HepG2 (cell line): ENCODE measurements around the gene ANO9. TPM values are rescaled to one million over a fixed set of nuclear protein-coding genes. Genes with fewer than 3 reads are reported as not detected.

Source experiments
- BATF2 ChIP-seq: sonication (generic); formaldehyde crosslinking; IDR thresholded peaks from 2 replicates; pipeline ENCODE4 v1.8.0; 2022; ENCODE audit warnings: mild to moderate bottlenecking, missing genetic modification reagents, moderate library complexity
- CSRNP2 ChIP-seq: sonication (generic); formaldehyde crosslinking; conservative IDR thresholded peaks from 2 replicates; pipeline ENCODE4 v1.8.0; 2022; ENCODE audit warnings: low read depth, missing genetic modification reagents
- DMAP1 ChIP-seq: IDR thresholded peaks from 2 replicates; pipeline ENCODE4 v1.6.1; 2016
- GATAD2A ChIP-seq: IDR thresholded peaks from 2 replicates; pipeline ENCODE4 v1.6.1; 2016
- LCORL ChIP-seq, 2 experiments: fragments of 450-650 bp in 1 of 2; sonication (generic) in 1 of 2; formaldehyde crosslinking in 1 of 2; IDR thresholded peaks; 2 replicates each; pipeline versions ENCODE4 v1.5.0 to v1.6.1; 2017 to 2020; ENCODE audit warnings: antibody characterized with exemption in 1 of 2, missing genetic modification reagents in 1 of 2
- MZF1 ChIP-seq: sonication (generic); formaldehyde crosslinking; IDR thresholded peaks from 2 replicates; pipeline ENCODE4 v1.8.1; 2023; ENCODE audit warnings: mild to moderate bottlenecking, missing genetic modification reagents, borderline replicate concordance
- SNAPC2 ChIP-seq: sonication (generic); formaldehyde crosslinking; IDR thresholded peaks from 2 replicates; pipeline ENCODE4 v1.8.1; 2022; ENCODE audit warnings: mild to moderate bottlenecking, missing genetic modification reagents
- SUZ12 ChIP-seq: fragments of 150-350 bp; IDR thresholded peaks from 2 replicates; pipeline ENCODE4 v1.6.1; 2014; ENCODE audit warnings: low read depth, low read length
- ZBED4 ChIP-seq: sonication (generic); formaldehyde crosslinking; IDR thresholded peaks from 2 replicates; pipeline ENCODE4 v1.4.0; 2020; ENCODE audit warnings: missing genetic modification reagents, borderline replicate concordance
- ZNF253 ChIP-seq: sonication (generic); formaldehyde crosslinking; IDR thresholded peaks from 2 replicates; pipeline ENCODE4 v1.8.0; 2022; ENCODE audit warnings: mild to moderate bottlenecking, missing genetic modification reagents, borderline replicate concordance
- ZNF280B ChIP-seq: sonication (generic); formaldehyde crosslinking; IDR thresholded peaks from 2 replicates; pipeline ENCODE4 v1.5.0; 2020; ENCODE audit warnings: missing genetic modification reagents, mild to moderate bottlenecking, borderline replicate concordance
- ZNF430 ChIP-seq: sonication (generic); formaldehyde crosslinking; IDR thresholded peaks from 2 replicates; pipeline ENCODE4 v1.9.0; 2021; ENCODE audit warnings: mild to moderate bottlenecking, missing genetic modification reagents
- ZNF569 ChIP-seq: sonication (generic); formaldehyde crosslinking; IDR thresholded peaks from 2 replicates; pipeline ENCODE4 v1.5.0; 2020; ENCODE audit warnings: mild to moderate bottlenecking, missing genetic modification reagents, moderate library complexity, borderline replicate concordance
- ZNF609 ChIP-seq: sonication (generic); formaldehyde crosslinking; IDR thresholded peaks from 2 replicates; pipeline ENCODE4 v1.4.0; 2020; ENCODE audit warnings: mild to moderate bottlenecking, missing genetic modification reagents, borderline replicate concordance
- ZNF672 ChIP-seq: sonication (generic); formaldehyde crosslinking; IDR thresholded peaks from 2 replicates; pipeline ENCODE4 v1.8.1; 2022; ENCODE audit warnings: missing genetic modification reagents
- polyA plus RNA-seq, 8 experiments: library from polyadenylated mRNA; depleted of rRNA in 3 of 8; stranded (reverse) in 7 of 8; unstranded in 1 of 8; fragments of >200 nt; fragmentation: Illumina TruSeq in 4 of 8; extraction: Trizol in 4 of 8; gene quantifications; 2 replicates each; pipeline versions ENCODE4 v1.2.1 to v1.2.3, GENCODE V29; 2011 to 2016; ENCODE audit warnings: low read depth in 4 of 8, missing spikeins in 1 of 8, mixed read lengths in 1 of 8; ENCODE audit not compliant: insufficient read depth in 1 of 8
- total RNA-seq, 5 experiments: library from RNA; depleted of rRNA; stranded (reverse); fragments of >200 nt; fragmentation: Illumina TruSeq; extraction: Trizol; gene quantifications; 2 replicates each; pipeline ENCODE4 v1.2.3, GENCODE V29; 2016; ENCODE audit warnings: low read depth in 1 of 5

ANO9 gene
- total and polyA plus RNA-seq, 2 of the 13 experiments (the other 11 are each of a cell fraction or from before 2014, with no cell fraction given) = 8.9 to 14.3 TPM

GRCh38 chr11:394034-394857 is 47.6 kb downstream of the ANO9 start, which contains the start of gene PKP3 (continued):
- TF ChIP-seq ZNF430 (CRISPR knock-in tag) (peak; percentile 45; the same call in 1 of the 2 replicates), ZBED4 (CRISPR knock-in tag) (no peak; the same call in 1 of the 2 replicates), BATF2 (CRISPR knock-in tag) (no peak), LCORL (IDR thresholded peaks at IDR 0.05) (no peak), LCORL (CRISPR knock-in tag; IDR thresholded peaks at IDR 0.05) (no peak; the same call in 1 of the 2 replicates), ZNF569 (CRISPR knock-in tag) (no peak), GATAD2A (no peak), SNAPC2 (CRISPR knock-in tag) (no peak; the same call in 1 of the 2 replicates), ZNF672 (no peak), ZNF609 (no peak), CSRNP2 (CRISPR knock-in tag) (no peak), SUZ12 (no peak), DMAP1 (peak; percentile 52; the same call in 1 of the 2 replicates), ZNF280B (no peak; the same call in 1 of the 2 replicates), MZF1 (peak; percentile 35; the same call in 1 of the 2 replicates), ZNF253 (CRISPR knock-in tag) (no peak)
